Hematopoietic multipotent progenitor cell (in vitro differentiated cells): ENCODE data around the gene AMZ1. TPM values are rescaled to one million over a fixed set of nuclear protein-coding genes. Genes with fewer than 3 reads are reported as not detected.
"Not testable (repeated sequence)": the region's sequence is repeated elsewhere in the genome, so short reads cannot be mapped to it uniquely, and the experiment has no call there.

Experiments used
- DNase-seq, 3 donors: peaks; one replicate each; pipeline ENCODE4 v3.0.0-alpha.2; 2011 to 2015; ENCODE audit warnings: low read depth in 2 of 3, low spot score in 2 of 3
- total RNA-seq: library from RNA; depleted of rRNA; stranded (reverse); fragments of >200 nt; gene quantifications from one replicate; pipeline ENCODE4 v1.2.3, GENCODE V29; 2012

The AMZ1 gene
- total RNA-seq, 1 donor = 2.4 TPM

DNA sequence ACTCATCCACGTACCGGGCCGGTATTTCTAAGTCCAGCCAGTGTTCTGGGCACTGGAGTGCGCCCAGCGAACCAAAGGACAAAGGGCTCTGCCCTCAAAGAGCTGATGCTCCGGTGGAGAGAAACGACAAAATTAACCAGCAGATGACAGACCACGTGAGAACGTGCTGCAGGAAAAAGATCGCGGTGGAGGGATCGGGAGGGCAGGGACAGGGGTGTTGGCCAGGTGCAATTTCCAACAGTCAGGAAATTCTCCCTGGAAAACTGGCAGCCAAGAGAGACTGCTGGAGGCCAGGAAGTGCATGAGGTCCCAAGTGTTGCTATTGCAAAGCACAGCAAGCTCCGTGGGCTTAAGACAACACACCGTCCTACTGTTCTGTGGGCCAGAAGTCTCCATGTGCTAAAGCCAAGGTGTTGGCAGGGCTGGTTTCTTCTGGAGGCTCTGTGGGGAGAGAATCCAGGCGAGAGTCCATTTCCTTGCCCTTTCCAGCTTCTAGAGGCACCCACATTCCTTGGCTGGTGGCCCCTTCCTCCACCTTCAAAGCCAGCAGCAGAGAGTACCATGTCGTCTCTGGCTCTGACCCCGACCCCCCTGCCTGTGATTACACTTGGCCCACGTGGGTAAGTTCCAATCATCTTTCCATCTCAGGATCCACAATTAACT is 21.3 kb upstream of the AMZ1 start:
- DNase-seq = no peak

DNA sequence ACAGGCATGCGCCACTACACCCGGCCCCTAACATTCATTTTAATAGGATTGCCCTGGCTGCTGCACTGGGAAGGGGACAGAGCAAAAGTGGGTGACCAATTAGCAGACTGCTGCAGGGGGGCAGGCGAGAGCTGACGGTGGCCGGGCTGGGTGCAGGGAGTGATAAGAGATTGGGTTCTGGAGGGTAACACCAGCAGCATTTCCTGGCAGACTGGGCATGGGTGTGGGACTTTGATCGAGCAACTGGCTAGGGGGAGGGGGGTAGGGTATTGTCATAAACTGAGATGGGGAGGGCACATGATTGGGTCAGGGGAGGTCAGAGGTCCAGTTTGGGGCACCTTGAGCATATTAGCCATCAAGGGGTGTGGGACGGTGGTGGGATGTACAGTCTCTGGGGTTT is 20.2 kb upstream of the AMZ1 start:
- no peak for DNase-seq

DNA sequence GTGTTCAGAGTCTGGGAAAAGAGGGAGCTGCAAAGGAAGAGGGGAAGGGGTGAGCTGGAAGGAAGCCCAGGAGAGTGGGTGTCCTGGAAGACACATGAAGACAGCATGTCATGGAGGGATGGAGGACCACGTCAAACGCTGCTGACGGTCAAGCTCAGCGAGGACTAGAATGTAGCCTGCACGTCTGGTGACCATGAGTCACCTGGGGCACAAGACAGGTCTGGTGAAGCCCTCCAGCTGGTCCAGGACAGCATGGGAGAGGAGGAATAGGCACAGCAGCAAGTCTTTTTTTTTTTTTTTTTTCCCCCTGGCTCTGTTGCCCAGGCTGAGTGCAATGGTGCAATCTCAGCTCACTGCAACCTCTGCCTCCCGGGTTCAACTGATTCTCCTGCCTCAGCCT is 19.6 kb upstream of the AMZ1 start:
- no peak for DNase-seq

DNA sequence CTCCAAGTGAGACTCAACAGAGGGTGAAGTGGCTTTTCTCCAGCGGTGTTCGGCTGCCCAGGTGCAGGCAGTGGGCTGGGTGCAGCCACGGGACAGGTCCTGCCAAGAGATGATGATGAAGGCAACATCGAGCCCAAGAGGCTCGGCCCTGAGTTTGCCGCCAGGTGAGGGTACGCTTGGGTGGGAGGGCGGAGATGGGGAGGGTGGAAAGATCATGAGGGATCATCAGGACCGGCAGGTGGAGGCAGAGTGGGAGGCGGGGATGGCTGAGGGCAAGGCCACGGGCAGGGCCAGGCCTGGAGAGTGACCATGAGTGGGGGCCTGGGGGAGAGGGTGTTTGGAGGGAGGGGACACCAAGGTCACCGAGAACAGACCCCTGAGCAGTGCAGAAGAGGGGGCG is 17.8 kb upstream of the AMZ1 start:
- DNase-seq = no peak

DNA sequence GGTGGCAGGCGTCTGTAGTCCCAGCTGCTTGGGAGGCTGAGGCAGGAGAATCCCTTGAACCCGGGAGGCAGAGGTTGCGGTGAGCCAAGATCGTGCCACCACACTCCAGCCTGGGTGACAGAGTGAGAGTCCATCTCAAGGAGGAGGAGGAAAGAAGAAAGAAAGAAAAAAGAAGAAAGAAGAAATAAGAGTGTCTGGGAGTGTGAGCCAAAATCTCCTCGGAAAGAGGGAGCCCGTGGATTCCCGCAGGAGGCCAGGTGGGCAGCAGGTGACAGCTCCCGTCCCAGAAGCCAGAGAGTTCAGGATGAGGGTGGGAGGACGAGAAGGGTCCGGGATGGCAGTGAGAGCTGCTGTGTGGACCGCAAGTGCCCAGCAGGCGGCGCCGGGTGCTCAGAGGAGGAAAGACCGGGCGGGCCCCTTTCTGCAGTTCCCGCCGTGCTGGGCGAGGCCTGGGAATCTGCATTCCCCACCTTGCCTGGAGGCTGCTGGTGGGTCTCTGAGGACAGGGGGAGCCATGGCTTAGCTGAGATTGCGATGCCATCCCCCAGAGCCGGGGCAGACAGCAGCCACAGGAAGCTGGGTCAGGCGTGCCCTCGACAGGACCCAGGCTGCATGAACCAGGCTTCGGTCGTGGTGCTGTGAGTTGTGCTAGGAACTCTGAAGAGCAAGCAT is 17.1 kb upstream of the AMZ1 start:
- peak; percentile 24 to 74 (median 71) for DNase-seq

DNA sequence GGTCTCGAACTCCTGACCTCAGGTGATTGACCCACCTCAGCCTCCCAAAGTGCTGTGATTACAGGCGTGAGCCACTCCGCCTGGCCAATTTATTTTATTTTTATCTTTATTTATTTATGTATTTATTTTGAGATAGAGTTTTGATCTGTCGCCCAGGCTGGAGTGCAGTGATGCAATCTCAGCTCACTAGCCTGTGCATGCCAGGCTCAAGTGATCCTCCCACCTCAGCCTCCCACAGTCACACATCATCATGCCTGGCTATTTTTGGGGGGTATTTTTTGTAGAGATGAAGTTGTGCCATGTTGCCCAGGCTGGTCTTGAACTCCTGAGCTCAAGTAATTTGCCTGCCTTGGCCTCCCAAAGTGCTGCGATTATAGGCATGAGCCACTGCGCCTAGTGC is 14.8 kb upstream of the AMZ1 start:
- not testable (repeated sequence) for DNase-seq

DNA sequence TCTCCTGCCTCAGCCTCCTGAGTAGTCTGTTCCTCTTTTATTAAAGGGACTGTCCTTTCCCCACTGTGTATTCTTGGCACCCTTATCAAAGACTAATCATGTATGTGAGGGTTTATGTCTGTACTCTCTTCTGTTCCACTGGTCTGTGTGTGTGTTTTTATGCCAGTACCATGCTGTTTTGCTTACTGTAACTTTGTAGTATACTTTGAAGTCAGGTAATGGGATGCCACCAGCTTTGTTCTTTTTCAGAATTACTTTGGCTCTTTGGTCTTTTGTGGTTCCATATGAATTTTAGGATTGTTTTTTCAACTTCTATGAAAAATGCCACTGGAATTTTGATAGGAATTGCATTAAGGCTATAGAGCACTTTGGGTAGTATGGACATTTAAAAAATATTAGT is 14.1 kb upstream of the AMZ1 start:
- DNase-seq = no peak

DNA sequence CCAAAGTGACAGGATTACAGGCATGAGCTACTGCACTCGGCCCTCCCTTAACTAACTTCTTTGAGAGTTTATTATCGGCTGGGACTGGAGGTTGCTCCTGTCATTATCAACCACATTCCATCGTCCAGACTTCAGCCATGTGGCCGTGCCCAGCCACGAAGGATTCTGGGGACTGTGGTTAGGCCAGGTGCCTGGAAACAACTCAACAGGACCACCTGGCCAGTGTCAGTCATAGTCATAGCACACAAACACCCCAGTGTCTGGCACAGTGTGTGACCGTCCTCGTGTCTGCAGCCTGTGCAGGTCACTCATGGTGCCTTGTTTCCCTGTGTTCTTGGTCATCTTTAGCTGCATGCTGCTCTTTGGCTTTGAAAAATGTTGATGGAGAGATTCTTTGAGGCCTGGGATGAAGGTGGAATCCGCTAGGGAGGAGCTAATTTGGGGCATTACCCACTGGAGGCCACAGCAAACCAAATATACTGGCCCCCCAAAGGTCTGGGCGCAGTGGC is 12.7 kb upstream of the AMZ1 start:
- DNase-seq = no peak

DNA sequence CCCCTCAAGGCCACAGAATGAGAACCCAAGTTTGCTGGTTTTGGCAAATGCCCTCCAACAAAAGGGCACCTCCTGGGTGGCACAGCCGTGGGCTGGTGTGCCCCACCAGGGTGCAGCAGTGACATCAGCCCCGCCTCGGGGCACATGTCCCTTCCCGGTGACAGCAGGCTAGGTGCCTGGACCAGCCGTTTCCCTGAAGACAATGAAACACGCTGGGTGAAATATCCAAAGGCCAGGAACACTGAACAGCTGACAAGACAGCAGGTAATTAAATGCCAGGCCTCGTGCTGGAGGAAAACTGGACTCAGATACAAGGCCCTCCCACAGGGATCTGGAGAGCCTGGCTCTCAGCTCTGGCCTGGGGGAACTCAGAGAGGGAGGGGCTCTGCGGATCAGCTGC is 11.4 kb upstream of the AMZ1 start:
- DNase-seq = not testable (repeated sequence)

DNA sequence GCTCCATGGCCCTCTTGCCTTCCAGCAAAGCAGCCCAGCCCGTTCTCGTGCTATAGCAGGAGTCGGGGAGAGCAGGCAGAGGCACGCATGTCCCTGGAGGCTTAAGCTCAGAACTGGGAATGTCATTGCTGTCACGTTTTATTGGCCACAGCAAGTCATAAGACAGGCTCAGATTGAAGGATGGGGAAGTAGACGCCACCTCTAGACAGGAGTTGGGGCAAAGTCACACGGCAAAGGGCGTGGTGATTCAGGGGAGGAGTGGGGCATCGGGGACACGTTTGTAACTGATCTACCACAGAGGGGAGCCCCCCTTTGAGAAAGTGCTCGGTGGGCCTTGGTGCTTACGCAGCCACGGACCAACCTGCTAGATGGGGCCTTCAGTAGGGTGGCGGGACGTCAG is 9.5 kb upstream of the AMZ1 start:
- not testable (repeated sequence) for DNase-seq

DNA sequence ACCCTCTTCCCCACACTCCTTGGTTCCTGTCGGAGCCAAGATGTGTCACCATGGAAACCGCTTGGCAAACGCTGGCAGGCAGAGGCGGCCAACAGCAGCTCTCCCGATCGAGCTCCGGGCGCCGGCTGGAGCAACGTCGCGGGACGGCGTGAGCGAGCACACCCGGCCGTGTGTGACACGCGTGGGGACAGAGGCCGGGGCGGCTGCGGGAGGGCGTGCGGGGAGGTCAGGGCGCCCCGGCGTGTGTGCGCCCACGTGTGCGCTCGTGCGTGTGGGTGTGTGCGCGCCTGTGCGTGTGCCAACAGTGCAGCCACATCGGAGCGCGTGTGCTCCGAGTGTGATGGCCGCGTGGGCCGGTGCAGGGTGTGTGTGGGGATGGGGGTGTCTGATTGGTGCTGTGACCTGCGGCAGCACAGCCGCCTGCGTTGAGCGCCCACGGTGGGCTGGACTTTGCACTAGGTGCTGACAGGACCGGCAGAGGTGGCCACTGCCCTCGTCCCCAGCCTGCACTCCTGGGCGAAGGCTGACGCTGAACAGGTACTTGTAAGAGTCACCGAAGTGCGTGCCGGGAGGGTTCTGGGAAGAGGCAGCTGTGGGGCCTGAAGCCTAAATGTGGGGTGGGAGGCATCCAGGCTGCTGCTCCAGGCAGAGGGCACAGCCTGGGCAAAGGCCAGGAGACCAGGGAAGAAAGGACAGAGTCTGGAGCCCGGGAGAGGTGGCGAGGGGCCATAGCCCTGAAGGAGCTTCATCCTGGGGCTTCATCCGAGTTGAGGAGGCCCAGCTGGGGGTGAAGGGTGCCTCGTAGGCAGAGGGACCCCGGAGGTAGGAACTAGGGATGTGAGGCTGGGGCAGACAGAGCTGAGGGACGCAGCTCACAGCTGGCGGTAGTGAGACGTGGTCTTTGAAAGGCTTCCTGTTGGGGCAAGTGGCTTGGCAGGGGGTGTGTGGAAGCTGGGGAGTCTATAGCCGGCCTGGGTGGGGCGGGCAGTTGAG is 8.6 kb upstream of the AMZ1 start:
- DNase-seq = not testable (repeated sequence)

DNA sequence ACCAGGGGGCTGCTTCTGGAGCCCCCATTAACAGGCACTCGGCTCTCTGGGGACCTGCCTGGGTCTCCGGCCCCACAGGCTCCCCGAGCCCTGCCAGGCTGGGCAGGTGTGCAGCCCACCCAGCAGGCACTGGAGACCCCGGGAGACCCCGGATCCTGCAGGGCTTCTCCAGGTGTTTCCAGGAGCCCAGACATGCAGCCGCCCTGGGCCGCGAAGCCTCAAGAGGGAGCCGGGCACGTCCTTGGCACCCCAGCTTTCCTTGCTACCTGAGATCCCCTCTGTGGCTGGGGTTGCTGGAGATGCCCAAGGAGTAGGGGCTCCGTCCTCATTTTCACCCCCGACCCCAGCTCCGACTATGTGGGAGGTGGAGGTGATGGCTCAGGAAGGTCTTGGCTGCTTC is 7.7 kb upstream of the AMZ1 start:
- no peak for DNase-seq

DNA sequence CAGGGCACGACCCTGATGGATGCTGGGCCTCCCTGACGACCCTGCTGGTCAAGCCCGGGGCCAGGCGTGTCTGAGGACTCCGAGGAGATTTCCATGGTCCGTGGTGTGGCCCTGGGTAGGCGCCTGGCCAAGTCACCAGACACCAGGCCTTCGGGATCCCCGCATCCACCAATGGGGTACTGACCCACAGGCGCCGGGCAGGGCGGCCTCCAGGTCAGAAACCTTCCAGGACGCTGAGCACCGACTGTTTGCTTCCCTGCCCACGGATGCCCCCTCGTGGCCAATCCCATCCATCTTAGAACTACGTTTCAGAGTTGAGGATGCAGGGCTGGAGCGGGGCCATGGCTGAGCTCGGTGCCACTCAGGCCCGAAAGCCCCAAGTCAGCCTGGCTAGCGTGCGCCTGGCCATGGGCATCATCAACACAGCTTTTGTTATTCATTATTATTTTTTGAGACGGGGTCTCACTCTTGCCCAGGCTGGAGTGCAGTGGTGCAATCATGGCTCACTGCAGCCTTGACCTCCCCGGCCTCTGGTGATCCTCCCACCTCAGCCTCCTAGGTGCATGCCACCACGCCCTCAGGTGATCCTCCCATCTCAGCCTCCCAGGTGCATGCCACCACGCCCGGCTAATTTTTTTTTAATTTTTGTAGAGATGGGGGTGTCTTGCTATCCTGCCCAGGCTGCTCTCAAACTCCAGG is 7.1 kb upstream of the AMZ1 start:
- peak in 2 of 3 donors; percentile 48 to 61 for DNase-seq

DNA sequence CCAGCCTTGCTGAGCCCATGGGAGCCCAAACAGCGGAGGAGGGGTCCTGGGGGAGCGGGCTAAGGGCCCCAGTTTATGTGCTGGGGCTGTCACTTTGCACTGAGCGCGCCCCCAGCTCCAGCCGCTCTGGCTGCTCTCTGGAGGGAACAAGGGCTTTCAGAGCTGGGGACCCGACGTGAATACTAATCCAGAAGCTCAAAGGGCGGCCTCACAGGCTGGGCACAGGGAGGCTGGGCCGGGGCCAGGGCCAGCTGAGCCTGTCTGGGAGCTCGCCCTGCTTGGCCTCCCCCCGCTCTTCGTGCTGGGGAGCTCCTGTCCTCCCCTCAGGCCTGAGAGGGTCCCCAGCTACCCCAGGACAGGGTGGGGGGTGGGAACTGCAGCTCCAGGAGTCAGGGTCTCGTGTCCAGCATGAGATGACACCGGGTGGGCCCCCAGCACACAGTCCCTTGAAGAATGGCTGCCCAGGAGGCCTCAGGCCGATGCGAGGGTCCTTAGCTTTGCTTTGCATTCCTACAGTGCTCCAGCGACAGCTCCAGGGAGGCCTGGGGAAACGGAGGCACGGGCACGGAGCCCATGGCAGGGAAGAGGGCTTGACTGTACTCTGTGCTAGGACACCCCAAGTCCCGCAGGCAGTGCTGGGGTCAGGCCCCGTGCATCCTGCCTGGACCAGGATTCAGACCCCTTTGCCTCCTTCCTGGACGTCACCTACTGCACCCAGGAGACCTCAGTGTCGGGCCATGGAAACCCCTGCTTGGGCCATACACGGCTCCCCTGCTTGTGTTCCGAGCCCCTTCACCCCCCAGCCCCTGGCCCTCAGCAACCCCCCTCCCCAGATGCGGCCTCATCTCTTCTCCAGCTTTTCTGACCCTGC is 5.8 kb upstream of the AMZ1 start:
- no peak for DNase-seq

DNA sequence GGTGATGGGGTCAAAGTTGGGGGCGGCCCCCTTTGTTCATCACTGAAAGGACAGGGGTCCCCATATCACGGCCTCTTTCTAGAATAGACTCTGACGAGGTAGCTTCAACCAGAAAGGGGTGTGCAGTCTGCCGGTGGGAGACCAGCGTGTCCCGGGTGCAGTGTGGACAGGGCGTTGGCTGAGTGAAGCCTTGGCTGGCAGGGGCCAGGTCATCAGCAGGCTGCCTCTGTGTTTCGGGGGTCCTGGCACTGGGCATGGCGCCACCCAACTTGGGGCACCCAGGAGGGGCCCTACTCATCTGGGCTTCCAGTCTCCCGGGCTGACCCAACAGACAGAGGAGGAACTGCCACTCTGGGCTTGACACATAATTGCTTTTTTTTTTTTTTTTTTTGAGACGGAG is 3.5 kb upstream of the AMZ1 start:
- DNase-seq = no peak

DNA sequence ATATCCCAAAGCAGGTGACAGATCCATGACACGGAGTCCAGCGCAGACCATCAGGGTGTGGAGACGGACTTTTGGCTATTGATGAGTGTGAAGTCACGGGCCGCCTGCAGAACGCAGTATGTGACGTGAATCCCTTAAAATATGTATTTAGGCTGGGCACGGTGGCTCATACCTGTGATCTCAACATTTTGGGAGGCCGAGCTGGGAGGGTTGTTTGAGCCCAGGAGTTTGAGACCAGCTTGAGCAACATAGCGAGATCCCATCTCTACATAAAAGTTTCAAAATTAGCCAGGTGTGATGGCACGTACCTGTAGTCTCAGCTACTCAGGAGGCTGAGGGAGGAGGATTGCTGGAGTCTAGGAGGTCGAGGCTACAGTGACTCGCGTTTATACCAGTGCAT is 1.9 kb upstream of the AMZ1 start:
- no peak for DNase-seq

DNA sequence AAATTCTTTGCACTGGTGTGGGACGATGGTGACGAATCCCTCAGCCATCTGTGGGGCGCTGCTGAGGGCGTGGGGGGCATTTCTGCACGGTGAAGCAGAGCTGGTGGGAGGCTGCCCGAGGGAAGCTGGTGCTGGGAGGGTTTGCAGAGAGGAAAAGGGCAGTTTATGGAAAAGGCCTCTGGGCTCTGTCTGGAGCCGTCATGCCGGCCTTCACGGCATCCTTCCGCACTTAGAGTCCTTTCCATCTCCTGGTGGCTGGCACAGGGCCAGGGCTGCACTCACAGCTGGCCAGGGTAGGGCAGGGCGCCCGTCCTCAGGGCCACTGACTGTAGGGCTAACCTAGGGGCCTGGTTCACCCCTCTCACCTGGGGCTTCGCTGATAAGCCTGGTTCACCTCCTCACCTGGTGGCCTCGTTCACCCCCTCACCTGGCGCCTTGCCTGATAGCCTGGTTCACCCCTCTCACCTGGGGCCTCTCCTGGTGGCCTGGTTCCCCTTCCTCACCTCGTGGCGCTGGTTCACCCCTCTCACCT is 598 bp upstream of the AMZ1 start:
- DNase-seq = no peak

DNA sequence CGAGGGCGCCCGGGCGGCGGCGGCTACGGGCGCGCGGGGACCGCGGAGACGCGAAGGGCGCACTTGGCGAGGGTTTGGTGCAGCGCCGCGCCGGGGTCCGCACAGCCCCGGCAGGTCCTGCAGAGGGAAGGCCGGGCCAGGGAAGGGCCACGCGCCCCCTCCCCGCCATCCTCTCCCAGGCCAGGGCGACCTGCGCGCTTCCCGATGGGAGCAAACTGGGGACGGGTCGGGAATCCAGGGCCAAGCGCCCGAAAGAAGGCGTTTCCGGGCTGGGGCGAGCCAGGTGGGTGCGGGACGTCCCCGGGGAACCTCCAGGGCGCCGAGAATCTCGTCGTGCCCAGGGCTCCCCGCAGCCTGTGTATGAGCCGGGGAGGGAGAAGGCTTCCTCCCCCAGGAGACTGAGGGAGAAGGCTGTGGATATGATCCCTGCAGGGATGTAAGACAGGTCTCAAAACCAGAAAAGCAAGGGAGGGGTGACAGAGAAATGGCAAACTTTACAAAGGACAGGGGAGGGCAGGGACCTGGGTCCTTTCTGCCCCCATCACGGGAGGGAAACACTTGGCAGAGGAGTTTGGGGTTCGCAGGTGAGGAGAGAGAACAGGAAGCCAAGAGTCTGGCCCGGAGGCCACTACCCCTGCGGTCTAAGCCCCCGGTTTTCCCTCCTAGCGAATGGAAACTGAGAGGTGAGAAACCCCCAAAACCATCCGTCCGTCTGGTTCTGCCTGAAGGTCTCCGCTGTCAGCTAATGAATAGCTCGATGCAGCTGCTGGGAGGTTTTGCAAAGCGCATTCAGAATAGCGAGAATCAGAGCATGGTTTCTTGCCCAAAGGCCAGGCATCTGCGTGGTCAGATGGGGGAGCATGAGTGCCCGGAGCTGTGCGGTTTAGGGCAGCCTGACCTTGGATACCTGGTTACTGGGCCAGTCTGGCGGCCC is 674 bp downstream of the AMZ1 start:
- DNase-seq = peak in 1 of 3 donors; percentile 44
